ENCODE results near the gene HIVEP3. TPM values are rescaled to one million over a fixed set of nuclear protein-coding genes. Genes with fewer than 3 reads are reported as not detected.

The HIVEP3 gene
- total and polyA plus RNA-seq, 2 of the 13 experiments (the other 11 are each of a cell fraction or from before 2014, with no cell fraction given) = 0.05 TPM; not detected in 1

GRCh38 chr1:41900603-41901444 lies 17.9 kb downstream of the HIVEP3 start:
- in situ Hi-C loops (cut with HindIII; ENCODE audit: extremely low pct_ligation_motif_present, low pct_unique_long_range_greater_than_20kb) (no loop called here), intact Hi-C loops (cut with micrococcal nuclease; ENCODE audit: unreplicated experiment) (no loop called here)
- H3K27ac ChIP-seq (ENCODE audit: extremely low read length, insufficient read depth, low read length) = no peak overlapping the region
- TF ChIP-seq CENPT (CRISPR knock-in tag; IDR thresholded peaks at IDR 0.05; ENCODE audit: low read depth) = no peak
- no peaks in the 10 kb centered on the region for H3K4me1 ChIP-seq (ENCODE audit: insufficient read depth, low read length)
- no peak overlapping the region for H3K9ac ChIP-seq (ENCODE audit: insufficient read depth, low read depth, low read length)
- WGBS (ENCODE audit: low lambda C conversion rate) = 7% methylated on average over 9 of the region's 9 CpGs
- no peaks in the 10 kb centered on the region for H3K79me2 ChIP-seq (ENCODE audit: insufficient read depth, low read length)
- no peak overlapping the region for H3K4me2 ChIP-seq (ENCODE audit: low read depth, low read length)
- no peaks in the 10 kb centered on the region for H4K20me1 ChIP-seq (ENCODE audit: insufficient read depth, low read length)
- H3K36me3 ChIP-seq (replicated peaks in 1 of 2; ENCODE audit: control insufficient read depth in 1 of 2, insufficient read depth in 2 of 2, low read length in 2 of 2) = no peaks in the 10 kb centered on the region
- DNase-seq (ENCODE audit: low spot score) (no peak), ATAC-seq (no peak), FAIRE-seq (no peak)
- CTCF ChIA-PET (ENCODE audit: low intra/inter-chr PET ratio, low total read pairs) = no interaction called here
- BruUV-seq (replicated peaks) = no TSS peak
- H3K9me3 ChIP-seq (ENCODE audit: low read length) = no peaks in the 10 kb centered on the region
- H2AFZ ChIP-seq (ENCODE audit: low read length) = no peak overlapping the region
- POLR2A ChIA-PET = no interaction called here
- no peak overlapping the region for H3K4me3 ChIP-seq (replicated peaks in 1 of 3; ENCODE audit: insufficient read depth in 1 of 3, low read depth in 2 of 3, low read length in 3 of 3)
- no peaks in the 10 kb centered on the region; a peak in 1 of 5 replicates for H3K27me3 ChIP-seq (ENCODE audit: control insufficient read depth in 1 of 2, insufficient read depth in 2 of 2, low read length in 2 of 2)

GRCh38 chr1:41898191-41898713 lies 20.5 kb downstream of the HIVEP3 start:
- intact Hi-C loops (cut with micrococcal nuclease; ENCODE audit: unreplicated experiment) = no loop called here
- CTCF ChIA-PET (ENCODE audit: low intra/inter-chr PET ratio, low total read pairs) = no interaction called here
- H3K4me2 ChIP-seq (ENCODE audit: low read depth, low read length) = no peak overlapping the region
- no peaks in the 10 kb centered on the region for H3K9me3 ChIP-seq (ENCODE audit: low read length)
- H4K20me1 ChIP-seq (ENCODE audit: insufficient read depth, low read length) = no peaks in the 10 kb centered on the region
- ATAC-seq (no peak), FAIRE-seq (no peak), DNase-seq (ENCODE audit: low spot score) (no peak)
- in situ Hi-C loops (cut with HindIII; ENCODE audit: extremely low pct_ligation_motif_present, low pct_unique_long_range_greater_than_20kb) = no loop called here
- POLR2A ChIA-PET = no interaction called here
- no peak overlapping the region for H3K27ac ChIP-seq (ENCODE audit: extremely low read length, insufficient read depth, low read length)
- no peaks in the 10 kb centered on the region for H3K36me3 ChIP-seq (replicated peaks in 1 of 2; ENCODE audit: control insufficient read depth in 1 of 2, insufficient read depth in 2 of 2, low read length in 2 of 2)
- H3K79me2 ChIP-seq (ENCODE audit: insufficient read depth, low read length) = no peaks in the 10 kb centered on the region
- no peak overlapping the region for H3K4me3 ChIP-seq (replicated peaks in 1 of 3; ENCODE audit: insufficient read depth in 1 of 3, low read depth in 2 of 3, low read length in 3 of 3)
- BruUV-seq (replicated peaks) = no TSS peak
- WGBS (ENCODE audit: low lambda C conversion rate) = 11% methylated on average over 6 of the region's 6 CpGs
- H3K27me3 ChIP-seq (ENCODE audit: control insufficient read depth in 1 of 2, insufficient read depth in 2 of 2, low read length in 2 of 2) = no peaks in the 10 kb centered on the region; a peak in 1 of 5 replicates
- H3K4me1 ChIP-seq (ENCODE audit: insufficient read depth, low read length) = no peaks in the 10 kb centered on the region
- H3K9ac ChIP-seq (ENCODE audit: insufficient read depth, low read depth, low read length) = no peak overlapping the region
- no peak overlapping the region for H2AFZ ChIP-seq (ENCODE audit: low read length)
- TF ChIP-seq, protein P1, sequence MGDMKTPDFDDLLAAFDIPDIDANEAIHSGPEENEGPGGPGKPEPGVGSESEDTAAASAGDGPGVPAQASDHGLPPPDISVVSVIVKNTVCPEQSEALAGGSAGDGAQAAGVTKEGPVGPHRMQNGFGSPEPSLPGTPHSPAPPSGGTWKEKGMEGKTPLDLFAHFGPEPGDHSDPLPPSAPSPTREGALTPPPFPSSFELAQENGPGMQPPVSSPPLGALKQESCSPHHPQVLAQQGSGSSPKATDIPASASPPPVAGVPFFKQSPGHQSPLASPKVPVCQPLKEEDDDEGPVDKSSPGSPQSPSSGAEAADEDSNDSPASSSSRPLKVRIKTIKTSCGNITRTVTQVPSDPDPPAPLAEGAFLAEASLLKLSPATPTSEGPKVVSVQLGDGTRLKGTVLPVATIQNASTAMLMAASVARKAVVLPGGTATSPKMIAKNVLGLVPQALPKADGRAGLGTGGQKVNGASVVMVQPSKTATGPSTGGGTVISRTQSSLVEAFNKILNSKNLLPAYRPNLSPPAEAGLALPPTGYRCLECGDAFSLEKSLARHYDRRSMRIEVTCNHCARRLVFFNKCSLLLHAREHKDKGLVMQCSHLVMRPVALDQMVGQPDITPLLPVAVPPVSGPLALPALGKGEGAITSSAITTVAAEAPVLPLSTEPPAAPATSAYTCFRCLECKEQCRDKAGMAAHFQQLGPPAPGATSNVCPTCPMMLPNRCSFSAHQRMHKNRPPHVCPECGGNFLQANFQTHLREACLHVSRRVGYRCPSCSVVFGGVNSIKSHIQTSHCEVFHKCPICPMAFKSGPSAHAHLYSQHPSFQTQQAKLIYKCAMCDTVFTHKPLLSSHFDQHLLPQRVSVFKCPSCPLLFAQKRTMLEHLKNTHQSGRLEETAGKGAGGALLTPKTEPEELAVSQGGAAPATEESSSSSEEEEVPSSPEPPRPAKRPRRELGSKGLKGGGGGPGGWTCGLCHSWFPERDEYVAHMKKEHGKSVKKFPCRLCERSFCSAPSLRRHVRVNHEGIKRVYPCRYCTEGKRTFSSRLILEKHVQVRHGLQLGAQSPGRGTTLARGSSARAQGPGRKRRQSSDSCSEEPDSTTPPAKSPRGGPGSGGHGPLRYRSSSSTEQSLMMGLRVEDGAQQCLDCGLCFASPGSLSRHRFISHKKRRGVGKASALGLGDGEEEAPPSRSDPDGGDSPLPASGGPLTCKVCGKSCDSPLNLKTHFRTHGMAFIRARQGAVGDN (CRISPR knock-in tag; IDR thresholded peaks at IDR 0.05) = no peak
- no peak for TF ChIP-seq ZNF792 (CRISPR knock-in tag; IDR thresholded peaks at IDR 0.05)
- TF ChIP-seq ZNF292 (CRISPR knock-in tag; IDR thresholded peaks at IDR 0.05; ENCODE audit: borderline replicate concordance, low read depth) = no peak
- TF ChIP-seq, protein P2, sequence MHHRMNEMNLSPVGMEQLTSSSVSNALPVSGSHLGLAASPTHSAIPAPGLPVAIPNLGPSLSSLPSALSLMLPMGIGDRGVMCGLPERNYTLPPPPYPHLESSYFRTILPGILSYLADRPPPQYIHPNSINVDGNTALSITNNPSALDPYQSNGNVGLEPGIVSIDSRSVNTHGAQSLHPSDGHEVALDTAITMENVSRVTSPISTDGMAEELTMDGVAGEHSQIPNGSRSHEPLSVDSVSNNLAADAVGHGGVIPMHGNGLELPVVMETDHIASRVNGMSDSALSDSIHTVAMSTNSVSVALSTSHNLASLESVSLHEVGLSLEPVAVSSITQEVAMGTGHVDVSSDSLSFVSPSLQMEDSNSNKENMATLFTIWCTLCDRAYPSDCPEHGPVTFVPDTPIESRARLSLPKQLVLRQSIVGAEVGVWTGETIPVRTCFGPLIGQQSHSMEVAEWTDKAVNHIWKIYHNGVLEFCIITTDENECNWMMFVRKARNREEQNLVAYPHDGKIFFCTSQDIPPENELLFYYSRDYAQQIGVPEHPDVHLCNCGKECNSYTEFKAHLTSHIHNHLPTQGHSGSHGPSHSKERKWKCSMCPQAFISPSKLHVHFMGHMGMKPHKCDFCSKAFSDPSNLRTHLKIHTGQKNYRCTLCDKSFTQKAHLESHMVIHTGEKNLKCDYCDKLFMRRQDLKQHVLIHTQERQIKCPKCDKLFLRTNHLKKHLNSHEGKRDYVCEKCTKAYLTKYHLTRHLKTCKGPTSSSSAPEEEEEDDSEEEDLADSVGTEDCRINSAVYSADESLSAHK (CRISPR knock-in tag; IDR thresholded peaks at IDR 0.05; ENCODE audit: borderline replicate concordance) = no peak
- TF ChIP-seq RBAK (CRISPR knock-in tag; IDR thresholded peaks at IDR 0.05) = no peak
- TF ChIP-seq ZFP62 (CRISPR knock-in tag; IDR thresholded peaks at IDR 0.05) = no peak

Measured in HepG2 (cell line).